H9 (cell line): Measurements from ENCODE around the gene GRIN2A. TPM values are rescaled to one million over a fixed set of nuclear protein-coding genes. Genes with fewer than 3 reads are reported as not detected.

ENCODE experiments used
- DNase-seq: peaks from one replicate; pipeline ENCODE4 v3.0.0-alpha.2; 2017
- H2AFZ ChIP-seq: one replicate; pipeline ENCODE4 v1.6.1; 2013; ENCODE audit warnings: mild to moderate bottlenecking, low read length, control low read depth, moderate library complexity
- H2AK5ac ChIP-seq: 2 replicates; pipeline ENCODE4 v1.6.1; 2013; ENCODE audit warnings: low read length, control low read depth, mixed read lengths; ENCODE audit not compliant: insufficient read length
- H2BK120ac ChIP-seq: one replicate; pipeline ENCODE4 v1.6.1; 2013; ENCODE audit warnings: low read depth, mild to moderate bottlenecking, low read length, control low read depth, inconsistent platforms; ENCODE audit not compliant: poor library complexity, severe bottlenecking
- H2BK12ac ChIP-seq: 2 replicates; pipeline ENCODE4 v1.6.1; 2013; ENCODE audit warnings: low read length, control low read depth, mixed read lengths, low read depth; ENCODE audit not compliant: insufficient read length
- H2BK15ac ChIP-seq: 2 replicates; pipeline ENCODE4 v1.6.1; 2013; ENCODE audit warnings: low read depth, low read length, control low read depth
- H2BK20ac ChIP-seq: one replicate; pipeline ENCODE4 v1.6.1; 2013; ENCODE audit warnings: low read depth, mild to moderate bottlenecking, low read length, control low read depth, inconsistent platforms; ENCODE audit not compliant: poor library complexity, severe bottlenecking
- H2BK5ac ChIP-seq: 2 replicates; pipeline ENCODE4 v1.6.1; 2013; ENCODE audit warnings: low read length, control low read depth, mixed read lengths; ENCODE audit not compliant: insufficient read length
- H3K14ac ChIP-seq: 2 replicates; pipeline ENCODE4 v1.6.1; 2013; ENCODE audit warnings: low read length, control low read depth; ENCODE audit not compliant: insufficient read depth
- H3K18ac ChIP-seq: 2 replicates; pipeline ENCODE4 v1.6.1; 2013; ENCODE audit warnings: low read depth, mild to moderate bottlenecking, mixed read lengths, low read length, control low read depth; ENCODE audit not compliant: insufficient read length
- H3K23ac ChIP-seq: 2 replicates; pipeline ENCODE4 v1.6.1; 2013; ENCODE audit warnings: low read length, control low read depth, mixed read lengths, low read depth; ENCODE audit not compliant: insufficient read length
- H3K23me2 ChIP-seq: 2 replicates; pipeline ENCODE4 v1.6.1; 2013; ENCODE audit warnings: low read depth, mild to moderate bottlenecking, mixed read lengths, low read length, control low read depth; ENCODE audit not compliant: insufficient read length, poor library complexity, severe bottlenecking
- H3K27ac ChIP-seq: 2 replicates; pipeline ENCODE4 v1.5.1; 2013; ENCODE audit warnings: low read length, control low read depth, mixed read lengths, low read depth; ENCODE audit not compliant: insufficient read length
- H3K27me3 ChIP-seq: 2 replicates; pipeline ENCODE4 v1.6.1; 2013; ENCODE audit warnings: low read length, control low read depth, inconsistent platforms; ENCODE audit not compliant: insufficient read depth
- H3K4ac ChIP-seq: 2 replicates; pipeline ENCODE4 v1.6.1; 2013; ENCODE audit warnings: low read depth, mild to moderate bottlenecking, control low read depth, inconsistent platforms, low read length, moderate library complexity
- H3K4me1 ChIP-seq: 2 replicates; pipeline ENCODE4 v1.6.1; 2013; ENCODE audit warnings: low read length, control low read depth, inconsistent platforms; ENCODE audit not compliant: insufficient read depth
- H3K4me2 ChIP-seq: 2 replicates; pipeline ENCODE4 v1.6.1; 2013; ENCODE audit warnings: low read length, control low read depth, mixed read lengths; ENCODE audit not compliant: insufficient read length, insufficient read depth
- H3K56ac ChIP-seq: 2 replicates; pipeline ENCODE4 v1.6.1; 2013; ENCODE audit warnings: low read depth, mild to moderate bottlenecking, mixed read lengths, low read length, control low read depth; ENCODE audit not compliant: insufficient read length
- H3K79me1 ChIP-seq: 2 replicates; pipeline ENCODE4 v1.6.1; 2013; ENCODE audit warnings: low read depth, mild to moderate bottlenecking, moderate library complexity, low read length, control low read depth, inconsistent platforms; ENCODE audit not compliant: insufficient read depth, poor library complexity, severe bottlenecking
- H3K79me2 ChIP-seq: 2 replicates; pipeline ENCODE4 v1.6.1; 2013; ENCODE audit warnings: low read length, control low read depth, inconsistent platforms; ENCODE audit not compliant: insufficient read depth
- H3K9ac ChIP-seq: 2 replicates; pipeline ENCODE4 v1.6.1; 2013; ENCODE audit warnings: low read length, control low read depth, mixed read lengths; ENCODE audit not compliant: insufficient read length; ENCODE audit errors: extremely low read depth
- H3K9me3 ChIP-seq: one replicate; pipeline ENCODE4 v1.6.1; 2013; ENCODE audit warnings: low read depth, low read length, inconsistent platforms; ENCODE audit not compliant: control insufficient read depth
- H3T11ph ChIP-seq: one replicate; pipeline ENCODE4 v1.6.1; 2013; ENCODE audit warnings: mild to moderate bottlenecking, low read length, control low read depth, inconsistent platforms
- H4K20me1 ChIP-seq: one replicate; pipeline ENCODE4 v1.6.1; 2013; ENCODE audit not compliant: control insufficient read depth, insufficient read length, insufficient read depth
- H4K5ac ChIP-seq: 2 replicates; pipeline ENCODE4 v1.6.1; 2013; ENCODE audit warnings: low read depth, mild to moderate bottlenecking, mixed read lengths, low read length, control low read depth; ENCODE audit not compliant: insufficient read length
- H4K8ac ChIP-seq: replicated peaks from 2 replicates; pipeline ENCODE4 v1.6.1; 2013; ENCODE audit warnings: low read length, control low read depth, mixed read lengths, low read depth; ENCODE audit not compliant: insufficient read length
- H4K91ac ChIP-seq: 2 replicates; pipeline ENCODE4 v1.6.1; 2013; ENCODE audit warnings: low read depth, mild to moderate bottlenecking, moderate library complexity, mixed read lengths, low read length, control low read depth; ENCODE audit not compliant: insufficient read length
- H3K27ac Mint-ChIP-seq, 3 experiments: 2 replicates in 2 of 3; 3 replicates in 1 of 3; pipeline ENCODE4 v1.8.0; 2020 to 2021; ENCODE audit warnings: mixed read lengths in 3 of 3, mild to moderate bottlenecking in 1 of 3, moderate library complexity in 1 of 3
- H3K27me3 Mint-ChIP-seq: 2 replicates; pipeline ENCODE4 v1.8.0; 2021; ENCODE audit warnings: low read depth, mild to moderate bottlenecking, moderate library complexity, mixed read lengths
- H3K36me3 Mint-ChIP-seq, 3 experiments: 2 replicates in 2 of 3; 3 replicates in 1 of 3; pipeline ENCODE4 v1.8.0; 2020 to 2021; ENCODE audit warnings: low read depth in 3 of 3, mixed read lengths in 3 of 3; ENCODE audit not compliant: insufficient read depth in 1 of 3
- H3K4me1 Mint-ChIP-seq, 2 experiments: 2 replicates each; pipeline ENCODE4 v1.8.0; 2020; ENCODE audit warnings: mixed read lengths in 2 of 2
- H3K4me3 Mint-ChIP-seq, 2 experiments: 2 replicates in 1 of 2; 3 replicates in 1 of 2; pipeline ENCODE4 v1.8.0; 2020 to 2021; ENCODE audit warnings: mild to moderate bottlenecking in 2 of 2, mixed read lengths in 2 of 2, moderate library complexity in 1 of 2
- H3K9me3 Mint-ChIP-seq, 2 experiments: 2 replicates in 1 of 2; 3 replicates in 1 of 2; pipeline ENCODE4 v1.8.0; 2020; ENCODE audit warnings: mild to moderate bottlenecking in 2 of 2, mixed read lengths in 2 of 2, moderate library complexity in 1 of 2
- CTCF ChIP-seq: fragments of 200-600 bp; sonication (generic); conservative IDR thresholded peaks from 3 replicates; pipeline ENCODE4 v1.8.0; 2021; ENCODE audit warnings: antibody characterized with exemption, mild to moderate bottlenecking
- WGBS: extraction: QIAGEN DNeasy Blood & Tissue Kit; methylation state at CpG from one replicate; pipeline ENCODE4 v1.1.7; 2013; ENCODE audit warnings: missing lambda C conversion rate, low lambda C conversion rate, mixed read lengths; ENCODE audit not compliant: insufficient read length; ENCODE audit errors: extremely low coverage; 5-methylcytosine and 5-hydroxymethylcytosine counted together
- total RNA-seq: library from RNA; stranded (reverse); gene quantifications from 2 replicates; pipeline ENCODE4 v1.2.1, GENCODE V29; 2021

The GRIN2A gene
- total RNA-seq, 1 experiment from 2014 or later, result 1.5 TPM

GRCh38 chr16:9850817-9851216 lies 331.4 kb downstream of the GRIN2A start:
- no peak overlapping the region for H2BK20ac ChIP-seq
- Mint-ChIP-seq H3K36me3 (peaks cover 0 to 6% (median 0%) of the 10 kb centered on the region in 3 experiments; a peak in 1 of 7 replicates), H3K9me3 (peaks cover 3 to 6% of the 10 kb centered on the region in 2 experiments; a peak in 2 of 5 replicates), H3K27me3 (no peaks in the 10 kb centered on the region), H3K4me3 (no peak overlapping the region), H3K27ac (no peak overlapping the region), H3K4me1 (peaks cover 0 to 3% of the 10 kb centered on the region in 2 experiments; a peak in 1 of 4 replicates)
- no peaks in the 10 kb centered on the region for H3K9me3 ChIP-seq
- no peak for DNase-seq
- H3K56ac ChIP-seq, result no peak overlapping the region
- no peak overlapping the region for H2BK15ac ChIP-seq
- no peak overlapping the region for H3K9ac ChIP-seq
- H4K5ac ChIP-seq, result no peak overlapping the region
- H2AFZ ChIP-seq, result no peak overlapping the region
- H3K27me3 ChIP-seq, result no peaks in the 10 kb centered on the region
- no peaks in the 10 kb centered on the region for H3K23me2 ChIP-seq
- no peak overlapping the region for H3K23ac ChIP-seq
- no peak overlapping the region for H2BK5ac ChIP-seq
- no peak overlapping the region for H3K4ac ChIP-seq
- TF ChIP-seq CTCF, result no peak
- no peak overlapping the region for H2AK5ac ChIP-seq
- H3K4me1 ChIP-seq, result no peaks in the 10 kb centered on the region
- no peak overlapping the region for H4K8ac ChIP-seq
- WGBS, result no CpG with 5 or more reads among the region's 9 CpGs
- no peak overlapping the region for H3K27ac ChIP-seq
- no peak overlapping the region for H3K4me2 ChIP-seq
- H3K14ac ChIP-seq, result no peak overlapping the region
- no peak overlapping the region for H2BK12ac ChIP-seq
- H2BK120ac ChIP-seq, result no peak overlapping the region
- no peak overlapping the region for H4K91ac ChIP-seq
- H3K18ac ChIP-seq, result no peak overlapping the region
- no peaks in the 10 kb centered on the region for H4K20me1 ChIP-seq
- H3T11ph ChIP-seq, result no peak overlapping the region
- H3K79me1 ChIP-seq, result no peaks in the 10 kb centered on the region
- no peaks in the 10 kb centered on the region for H3K79me2 ChIP-seq
